Subcutaneous abdominal adipose tissue (tissue), 5 donors: ENCODE measurements around the gene ZXDC.

Experiments used
- H3K27ac ChIP-seq: one replicate; pipeline ENCODE4 v1.7.0; 2013; ENCODE audit warnings: low read depth, mild to moderate bottlenecking, inconsistent platforms, low read length, moderate library complexity
- H3K27me3 ChIP-seq, 5 donors: one replicate each; pipeline ENCODE4 v1.7.0; 2013; ENCODE audit warnings: low read length in 5 of 5, inconsistent platforms in 1 of 5; ENCODE audit not compliant: control insufficient read depth in 5 of 5, insufficient read depth in 4 of 5
- H3K36me3 ChIP-seq, 5 donors: one replicate each; pipeline ENCODE4 v1.7.0; 2013; ENCODE audit warnings: low read length in 5 of 5; ENCODE audit not compliant: control insufficient read depth in 5 of 5, insufficient read depth in 5 of 5
- H3K4me1 ChIP-seq, 5 donors: one replicate each; pipeline ENCODE4 v1.7.0; 2013; ENCODE audit warnings: low read length in 5 of 5, mild to moderate bottlenecking in 3 of 5, moderate library complexity in 1 of 5; ENCODE audit not compliant: control insufficient read depth in 5 of 5, insufficient read depth in 5 of 5
- H3K4me3 ChIP-seq, 5 donors: one replicate each; pipeline ENCODE4 v1.7.0; 2013; ENCODE audit warnings: low read length in 5 of 5, low read depth in 1 of 5
- H3K9ac ChIP-seq, 5 donors: one replicate each; pipeline ENCODE4 v1.7.0; 2013; ENCODE audit warnings: low read length in 5 of 5, mild to moderate bottlenecking in 4 of 5, moderate library complexity in 3 of 5
- H3K9me3 ChIP-seq, 5 donors: one replicate each; pipeline ENCODE4 v1.7.0; 2013; ENCODE audit warnings: low read length in 5 of 5; ENCODE audit not compliant: control insufficient read depth in 5 of 5
- donor health status: healthy.
- donor health status: healthy.
- donor health status: healthy.
- donor health status: healthy.
- donor health status: healthy.

The ZXDC gene

DNA sequence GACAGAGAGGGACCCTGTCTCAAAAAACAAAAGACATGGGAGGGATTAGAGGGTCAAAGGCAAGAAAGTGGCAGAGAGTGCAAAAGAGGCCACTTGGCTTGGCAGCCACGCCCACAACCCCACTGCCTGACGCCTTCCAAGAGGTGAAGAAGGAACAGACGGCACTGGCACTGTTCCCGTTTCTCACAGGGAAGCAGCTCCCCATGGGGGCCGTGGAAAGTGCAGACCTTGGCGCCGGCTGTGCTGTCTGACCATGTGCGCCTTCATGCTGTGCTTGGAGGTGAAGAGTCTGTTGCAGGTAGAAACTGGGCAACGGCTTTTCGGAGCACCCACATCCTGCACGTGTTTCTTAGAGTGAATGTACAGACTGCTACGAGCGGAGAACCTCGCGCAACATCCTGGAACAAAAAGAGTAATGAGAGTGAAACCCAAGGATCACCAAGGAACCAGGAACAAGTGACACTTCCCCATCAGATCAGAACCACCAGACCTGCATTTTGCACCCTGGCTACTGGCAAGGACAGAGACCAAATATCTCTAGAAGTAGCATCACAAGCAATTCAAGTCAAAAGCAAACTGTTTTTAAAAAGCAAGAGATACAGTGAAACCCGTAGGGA, 9.7 kb downstream of the ZXDC start:
- no peak overlapping the region for H3K9ac ChIP-seq
- H3K36me3 ChIP-seq: peaks cover 10 to 96% (median 92%) of the 10 kb centered on the region in 5 donors

DNA sequence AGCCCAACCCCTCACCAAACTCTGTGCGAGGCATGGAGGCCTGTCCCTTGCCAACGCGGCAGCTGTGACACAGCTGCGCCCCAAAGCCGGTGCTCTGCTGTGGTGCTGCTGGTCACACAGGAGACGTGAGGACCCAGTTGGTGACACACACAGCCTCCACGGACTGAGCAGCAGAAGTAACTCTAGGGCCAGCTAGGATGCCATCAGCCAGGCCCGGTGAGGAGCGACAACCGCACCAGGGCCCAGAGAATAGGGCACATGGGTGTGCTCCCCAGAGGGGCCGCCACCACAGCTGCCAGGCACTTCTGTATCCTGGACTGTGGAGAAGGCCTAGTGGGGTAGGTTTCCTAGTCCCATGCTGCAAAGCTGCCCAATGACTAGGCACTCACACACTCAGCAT, 10.7 kb downstream of the ZXDC start:
- H3K4me3 ChIP-seq: no peak overlapping the region
- H3K27ac ChIP-seq: peak overlapping the region; percentile 50
- no peaks in the 10 kb centered on the region for H3K9me3 ChIP-seq
- H3K9ac ChIP-seq: no peak overlapping the region
- H3K36me3 ChIP-seq: peaks cover 7 to 96% (median 90%) of the 10 kb centered on the region in 5 donors
- peaks cover 4 to 42% (median 29%) of the 10 kb centered on the region in 5 donors for H3K4me1 ChIP-seq
- no peaks in the 10 kb centered on the region for H3K27me3 ChIP-seq

More for the DNA sequence above, 9.7 kb downstream of the ZXDC start:
- Histone ChIP-seq H3K9me3 (no peaks in the 10 kb centered on the region), H3K27ac (no peak overlapping the region), H3K27me3 (no peaks in the 10 kb centered on the region), H3K4me3 (no peak overlapping the region), H3K4me1 (peaks cover 4 to 42% (median 29%) of the 10 kb centered on the region in 5 donors)

DNA sequence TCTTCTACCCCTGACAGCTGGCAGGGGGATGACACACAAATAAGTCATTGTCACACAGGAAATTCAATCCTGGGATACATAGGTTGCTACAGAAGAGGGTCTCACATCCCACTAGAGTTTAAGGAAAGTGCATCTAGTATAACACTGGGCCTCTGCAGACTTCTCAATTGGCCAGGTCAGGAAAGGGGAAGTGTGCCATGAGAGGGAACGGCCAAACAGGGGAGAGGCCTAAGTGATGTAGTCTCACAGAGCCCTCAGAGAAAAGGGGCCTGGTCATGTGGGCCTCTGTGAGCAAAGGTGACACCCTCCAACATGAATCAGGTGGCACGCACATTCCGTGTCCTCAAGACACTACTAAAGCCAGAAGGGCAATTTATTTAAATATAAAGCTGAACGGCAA, 11.2 kb downstream of the ZXDC start:
- peak overlapping the region; percentile 50 for H3K27ac ChIP-seq
- H3K4me1 ChIP-seq: peaks cover 4 to 42% (median 29%) of the 10 kb centered on the region in 5 donors
- peaks cover 7 to 96% (median 90%) of the 10 kb centered on the region in 5 donors for H3K36me3 ChIP-seq
- H3K27me3 ChIP-seq: no peaks in the 10 kb centered on the region
- H3K4me3 ChIP-seq: no peak overlapping the region
- no peaks in the 10 kb centered on the region for H3K9me3 ChIP-seq
- peak overlapping the region in 1 of 5 donors; percentile 5 for H3K9ac ChIP-seq

DNA sequence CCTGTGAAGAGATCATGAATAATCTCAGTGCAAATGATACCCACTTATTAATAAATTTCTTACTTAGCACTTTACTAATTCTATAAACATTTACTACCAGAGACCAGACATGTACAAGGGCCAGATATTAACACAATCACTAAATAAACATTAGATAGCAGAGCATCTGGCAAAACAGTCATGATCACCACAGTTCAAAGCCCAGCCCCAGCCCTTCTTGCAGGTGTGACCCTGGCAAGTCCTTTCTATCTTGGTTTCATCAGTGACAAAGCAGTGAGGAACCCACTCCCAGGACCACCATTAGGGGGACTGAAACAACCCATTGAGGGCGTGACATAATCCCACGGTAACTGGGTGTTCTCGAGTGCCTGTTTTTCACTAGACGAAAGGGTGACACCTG, 11.6 kb downstream of the ZXDC start:
- Histone ChIP-seq H3K4me1 (peaks cover 4 to 42% (median 29%) of the 10 kb centered on the region in 5 donors), H3K27me3 (no peaks in the 10 kb centered on the region), H3K27ac (no peak overlapping the region), H3K36me3 (peaks cover 7 to 96% (median 90%) of the 10 kb centered on the region in 5 donors), H3K4me3 (no peak overlapping the region), H3K9me3 (no peaks in the 10 kb centered on the region), H3K9ac (peak overlapping the region in 1 of 5 donors; percentile 5)

DNA sequence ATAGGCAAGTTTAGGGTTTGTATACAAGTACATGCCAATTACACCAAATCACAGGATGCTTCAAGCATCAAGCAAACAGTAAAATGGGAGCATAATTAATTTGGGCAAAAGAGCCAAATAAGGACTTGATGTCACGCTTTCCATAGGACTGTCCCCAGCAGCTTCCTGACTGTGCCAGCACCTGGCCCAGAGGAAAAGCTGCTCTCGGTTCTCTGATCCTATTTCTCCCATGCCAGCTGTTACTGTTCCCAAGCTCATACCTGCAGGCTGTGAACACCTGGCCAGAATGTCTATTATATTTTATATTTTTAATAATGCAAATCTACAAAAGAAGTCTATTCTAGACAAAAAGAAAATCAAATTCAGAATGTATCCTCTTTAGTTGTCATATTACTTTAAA, 12.2 kb downstream of the ZXDC start:
- Histone ChIP-seq H3K9me3 (no peaks in the 10 kb centered on the region), H3K27ac (no peak overlapping the region), H3K9ac (no peak overlapping the region), H3K27me3 (no peaks in the 10 kb centered on the region), H3K4me1 (peaks cover 4 to 38% (median 29%) of the 10 kb centered on the region in 5 donors), H3K4me3 (no peak overlapping the region), H3K36me3 (peaks cover 10 to 96% (median 90%) of the 10 kb centered on the region in 5 donors)

DNA sequence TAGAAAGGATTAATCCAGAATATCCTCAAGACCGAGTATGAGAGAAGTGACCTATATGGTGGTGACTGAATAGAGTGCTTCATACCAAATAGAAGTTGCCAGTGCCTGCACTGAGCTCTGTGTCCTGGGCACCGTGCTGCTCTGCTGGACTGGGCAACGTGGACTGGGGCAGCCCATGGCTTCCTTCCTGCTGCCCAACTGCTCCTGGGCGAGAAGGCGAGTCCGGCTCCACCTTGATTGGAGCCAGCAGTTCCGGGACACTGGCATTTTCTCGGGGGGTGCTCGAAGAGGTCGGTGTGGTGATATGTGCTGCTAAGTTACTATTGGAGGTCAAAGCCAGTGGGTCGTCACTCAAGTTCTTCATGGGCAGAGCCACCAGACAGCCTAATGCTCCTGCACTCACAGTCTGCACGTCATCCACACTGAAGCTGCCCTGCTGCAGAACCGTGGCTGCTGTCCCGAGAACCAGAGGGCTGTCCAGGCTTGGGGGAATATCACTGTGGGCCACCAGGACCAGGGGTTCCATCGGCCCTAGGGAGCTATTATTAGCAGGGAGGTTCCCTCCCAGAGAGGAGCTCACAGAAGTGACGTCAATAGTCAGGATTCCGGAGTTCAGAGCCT, 14.1 kb downstream of the ZXDC start:
- Histone ChIP-seq H3K27me3 (no peaks in the 10 kb centered on the region), H3K27ac (no peak overlapping the region), H3K4me3 (no peak overlapping the region), H3K36me3 (peaks cover 13 to 91% (median 86%) of the 10 kb centered on the region in 5 donors), H3K9me3 (no peaks in the 10 kb centered on the region), H3K4me1 (peaks cover 0 to 25% (median 19%) of the 10 kb centered on the region in 5 donors), H3K9ac (no peak overlapping the region)

DNA sequence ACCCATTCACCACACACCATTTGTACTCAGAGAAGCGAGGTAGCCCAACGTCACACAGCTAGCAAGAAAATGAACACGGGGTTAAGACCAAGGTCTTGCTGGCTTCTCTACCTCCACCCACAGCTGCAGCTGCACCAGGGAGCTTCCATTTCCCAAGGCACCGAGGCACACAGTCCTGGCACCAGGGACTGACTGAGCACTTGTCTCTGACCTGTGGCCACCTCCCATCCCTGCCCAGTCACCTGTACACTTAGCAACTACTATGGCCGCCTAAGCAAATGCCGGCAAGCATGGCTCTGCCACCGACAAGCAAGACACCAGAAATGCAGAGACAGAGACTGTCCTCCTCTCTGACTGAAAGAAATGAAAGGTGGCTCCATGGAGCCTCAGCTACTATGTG, 15.3 kb downstream of the ZXDC start:
- H3K36me3 ChIP-seq: peaks cover 13 to 88% (median 81%) of the 10 kb centered on the region in 5 donors
- no peak overlapping the region for H3K4me3 ChIP-seq
- no peaks in the 10 kb centered on the region for H3K27me3 ChIP-seq
- no peak overlapping the region for H3K27ac ChIP-seq
- no peak overlapping the region for H3K9ac ChIP-seq
- peaks cover 0 to 16% (median 10%) of the 10 kb centered on the region in 5 donors for H3K4me1 ChIP-seq
- no peaks in the 10 kb centered on the region for H3K9me3 ChIP-seq

DNA sequence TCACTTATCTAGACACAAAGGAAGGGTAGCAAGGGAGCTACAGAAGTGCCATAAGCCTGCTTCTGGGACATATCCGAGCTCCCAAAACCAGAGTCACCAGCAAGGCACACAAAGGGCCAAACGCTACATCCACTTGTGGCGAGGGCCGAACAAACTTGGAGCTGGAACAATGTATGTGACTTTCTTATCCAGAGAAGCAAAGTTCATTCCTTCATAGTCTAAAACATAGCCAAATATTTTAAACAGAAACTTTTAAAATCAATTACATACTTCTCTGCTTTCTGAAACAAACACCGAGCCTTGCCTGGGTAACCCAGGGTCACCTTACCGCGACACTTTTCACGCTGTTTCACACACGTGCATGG, 15.9 kb downstream of the ZXDC start:
- no peaks in the 10 kb centered on the region for H3K27me3 ChIP-seq
- peaks cover 14 to 84% (median 74%) of the 10 kb centered on the region in 5 donors for H3K36me3 ChIP-seq
- H3K27ac ChIP-seq: no peak overlapping the region
- no peaks in the 10 kb centered on the region for H3K9me3 ChIP-seq
- peaks cover 0 to 13% (median 7%) of the 10 kb centered on the region in 5 donors for H3K4me1 ChIP-seq
- no peak overlapping the region for H3K4me3 ChIP-seq
- no peak overlapping the region for H3K9ac ChIP-seq

DNA sequence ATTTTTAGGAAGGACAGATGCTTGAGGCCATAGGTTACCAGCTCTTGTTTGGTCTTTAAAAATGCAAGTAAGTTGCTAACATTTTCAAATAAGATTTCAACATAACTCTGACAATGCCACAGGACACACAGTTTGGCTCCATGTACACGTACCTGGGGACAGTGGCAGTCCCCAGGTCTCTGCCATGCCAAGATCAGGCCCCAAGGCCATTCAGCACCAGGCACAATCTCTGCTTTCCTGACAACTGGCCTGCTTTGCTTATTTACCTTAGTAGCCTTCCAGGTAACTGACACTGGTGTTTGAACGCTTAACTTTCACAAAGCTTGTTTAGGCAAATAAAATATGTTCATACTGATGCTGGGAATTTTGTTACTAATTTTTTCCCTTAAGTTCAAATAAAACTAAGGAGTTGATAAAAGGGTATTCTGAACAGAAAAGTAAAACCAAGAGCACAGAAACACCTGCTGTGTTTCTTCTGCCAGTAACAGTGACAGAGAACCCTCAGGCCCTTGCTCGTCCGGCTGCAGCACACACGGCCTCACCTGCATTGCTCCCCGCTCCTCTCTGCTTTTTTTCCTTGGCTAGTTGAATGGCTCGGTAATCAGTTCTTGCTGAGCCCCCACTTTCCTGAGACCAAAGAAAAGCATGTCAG, 16.5 kb downstream of the ZXDC start:
- H3K27ac ChIP-seq: no peak overlapping the region
- H3K36me3 ChIP-seq: peaks cover 18 to 82% (median 69%) of the 10 kb centered on the region in 5 donors
- H3K4me1 ChIP-seq: peaks cover 0 to 12% (median 1%) of the 10 kb centered on the region in 5 donors
- H3K4me3 ChIP-seq: no peak overlapping the region
- H3K9me3 ChIP-seq: no peaks in the 10 kb centered on the region
- no peak overlapping the region for H3K9ac ChIP-seq
- H3K27me3 ChIP-seq: no peaks in the 10 kb centered on the region

DNA sequence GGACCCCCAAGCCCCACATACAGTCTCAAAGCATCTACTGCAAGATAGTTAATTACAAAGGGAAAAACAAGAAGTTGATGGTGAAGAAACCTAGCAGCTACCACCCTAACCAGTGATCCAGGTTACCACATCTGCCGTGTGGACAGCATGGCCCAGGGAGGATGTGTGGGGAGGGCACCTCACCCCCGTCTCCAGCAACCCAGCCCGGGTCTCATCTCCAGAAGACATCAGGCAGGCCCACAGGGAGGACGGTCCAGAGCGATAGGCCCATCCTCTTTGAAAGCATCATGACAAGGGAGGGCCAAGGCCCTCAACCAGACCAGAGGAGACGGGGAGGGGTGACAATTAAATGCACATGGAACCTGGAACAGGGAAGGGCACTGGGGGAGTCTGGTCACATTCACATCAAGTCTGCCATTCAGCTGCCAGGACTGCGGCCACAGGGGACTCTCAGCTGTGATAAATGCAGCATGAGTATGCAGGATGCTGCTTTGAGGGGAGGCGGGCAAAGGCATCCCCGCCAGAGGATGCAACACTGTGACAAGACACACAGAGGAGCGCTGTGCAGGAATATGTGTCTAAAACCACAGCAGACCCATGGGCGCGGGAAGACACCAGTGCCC, 18.8 kb downstream of the ZXDC start:
- Histone ChIP-seq H3K27me3 (no peaks in the 10 kb centered on the region), H3K27ac (no peak overlapping the region), H3K9ac (no peak overlapping the region), H3K4me3 (no peak overlapping the region), H3K9me3 (no peaks in the 10 kb centered on the region), H3K4me1 (peaks cover 0 to 12% (median 0%) of the 10 kb centered on the region in 5 donors), H3K36me3 (peaks cover 16 to 75% (median 60%) of the 10 kb centered on the region in 5 donors)
